Trophoblast cell (in vitro differentiated cells and primary cell): Measurements from ENCODE around the gene SIL1.

Experiments used
- DNase-seq, 2 donors: peaks; one replicate each; pipeline ENCODE4 v3.0.0-alpha.2; 2016
- H2AFZ ChIP-seq: 2 replicates; pipeline ENCODE4 v1.6.1; 2013; ENCODE audit warnings: low read length, moderate library complexity, mild to moderate bottlenecking; ENCODE audit not compliant: insufficient read depth, poor library complexity
- H2AK5ac ChIP-seq: 2 replicates; pipeline ENCODE4 v1.6.1; 2013; ENCODE audit warnings: mild to moderate bottlenecking, low read length
- H2BK120ac ChIP-seq: 2 replicates; pipeline ENCODE4 v1.6.1; 2013; ENCODE audit warnings: low read length, mild to moderate bottlenecking, moderate library complexity; ENCODE audit not compliant: insufficient read depth, poor library complexity
- H2BK12ac ChIP-seq: 2 replicates; pipeline ENCODE4 v1.6.1; 2013; ENCODE audit warnings: mild to moderate bottlenecking, low read length, moderate library complexity
- H2BK5ac ChIP-seq: 2 replicates; pipeline ENCODE4 v1.6.1; 2013; ENCODE audit warnings: low read length, low read depth, moderate library complexity, mild to moderate bottlenecking; ENCODE audit not compliant: poor library complexity
- H3K14ac ChIP-seq: 2 replicates; pipeline ENCODE4 v1.6.1; 2013; ENCODE audit warnings: mild to moderate bottlenecking, low read length
- H3K18ac ChIP-seq: 2 replicates; pipeline ENCODE4 v1.6.1; 2013; ENCODE audit warnings: mild to moderate bottlenecking, low read length
- H3K23ac ChIP-seq: 2 replicates; pipeline ENCODE4 v1.6.1; 2013; ENCODE audit warnings: low read length
- H3K27ac ChIP-seq: 2 replicates; pipeline ENCODE4 v1.5.1; 2013; ENCODE audit warnings: low read depth, mild to moderate bottlenecking, inconsistent platforms, low read length, moderate library complexity
- H3K27me3 ChIP-seq: 2 replicates; pipeline ENCODE4 v1.6.1; 2013; ENCODE audit warnings: inconsistent platforms, mild to moderate bottlenecking, low read length, moderate library complexity; ENCODE audit not compliant: insufficient read depth
- H3K36me3 ChIP-seq, 2 experiments: 1 replicate in 1 of 2; 2 replicates in 1 of 2; pipeline ENCODE4 v1.6.1; 2013; ENCODE audit warnings: low read length in 2 of 2, mild to moderate bottlenecking in 2 of 2, moderate library complexity in 1 of 2; ENCODE audit not compliant: insufficient read depth in 2 of 2, control insufficient read depth in 1 of 2
- H3K4ac ChIP-seq: 2 replicates; pipeline ENCODE4 v1.6.1; 2013; ENCODE audit warnings: low read depth, mild to moderate bottlenecking, low read length, moderate library complexity
- H3K4me1 ChIP-seq, 2 experiments: 1 replicate in 1 of 2; 2 replicates in 1 of 2; pipeline ENCODE4 v1.6.1; 2013; ENCODE audit warnings: low read length in 2 of 2, mild to moderate bottlenecking in 2 of 2, moderate library complexity in 1 of 2; ENCODE audit not compliant: insufficient read depth in 2 of 2, control insufficient read depth in 1 of 2
- H3K4me2 ChIP-seq: 2 replicates; pipeline ENCODE4 v1.6.1; 2013; ENCODE audit warnings: inconsistent platforms, mild to moderate bottlenecking, low read length, moderate library complexity
- H3K4me3 ChIP-seq: 2 replicates; pipeline ENCODE4 v1.5.1; 2013; ENCODE audit warnings: mild to moderate bottlenecking, low read depth, low read length, inconsistent platforms
- H3K79me1 ChIP-seq: one replicate; pipeline ENCODE4 v1.6.1; 2013; ENCODE audit warnings: low read length
- H3K79me2 ChIP-seq: 2 replicates; pipeline ENCODE4 v1.6.1; 2013; ENCODE audit warnings: low read length, mild to moderate bottlenecking; ENCODE audit not compliant: control insufficient read depth, insufficient read depth, poor library complexity
- H3K9ac ChIP-seq: 2 replicates; pipeline ENCODE4 v1.6.1; 2013; ENCODE audit warnings: mild to moderate bottlenecking, low read length
- H3K9me3 ChIP-seq: 2 replicates; pipeline ENCODE4 v1.6.1; 2013; ENCODE audit warnings: low read depth, mild to moderate bottlenecking, control low read depth, inconsistent platforms, low read length; ENCODE audit not compliant: insufficient read depth
- H4K12ac ChIP-seq: 2 replicates; pipeline ENCODE4 v1.6.1; 2013; ENCODE audit warnings: low read depth, mild to moderate bottlenecking, low read length, moderate library complexity
- H4K8ac ChIP-seq: 2 replicates; pipeline ENCODE4 v1.6.1; 2013; ENCODE audit warnings: low read depth, mild to moderate bottlenecking, low read length, moderate library complexity
- H4K91ac ChIP-seq: one replicate; pipeline ENCODE4 v1.6.1; 2013; ENCODE audit warnings: low read depth, mild to moderate bottlenecking, low read length, moderate library complexity
- WGBS: extraction: QIAGEN DNeasy Blood & Tissue Kit; methylation state at CpG from one replicate; pipeline ENCODE4 v1.1.7; 2013; ENCODE audit warnings: missing lambda C conversion rate; ENCODE audit not compliant: insufficient read length, insufficient coverage; ENCODE audit errors: extremely low coverage; 5-methylcytosine and 5-hydroxymethylcytosine counted together

Gene SIL1

GRCh38 chr5:138913773-138914172 lies 284.4 kb downstream of the SIL1 start:
- no peak overlapping the region for H4K91ac ChIP-seq
- H2BK12ac ChIP-seq: no peak overlapping the region
- no peaks in the 10 kb centered on the region for H3K79me2 ChIP-seq
- no peak overlapping the region for H3K9ac ChIP-seq
- H3K4me2 ChIP-seq: no peak overlapping the region
- no CpG with 5 or more reads among the region's 3 CpGs for WGBS
- no peaks in the 10 kb centered on the region for H3K4me1 ChIP-seq
- no peak overlapping the region for H4K12ac ChIP-seq
- no peak for DNase-seq
- no peak overlapping the region for H4K8ac ChIP-seq
- H2BK120ac ChIP-seq: no peak overlapping the region
- H3K9me3 ChIP-seq: no peaks in the 10 kb centered on the region
- H3K27me3 ChIP-seq: no peaks in the 10 kb centered on the region
- no peak overlapping the region for H3K4ac ChIP-seq
- H3K23ac ChIP-seq: no peak overlapping the region
- no peak overlapping the region for H2AFZ ChIP-seq
- H3K4me3 ChIP-seq: no peak overlapping the region
- H3K14ac ChIP-seq: no peak overlapping the region
- H3K18ac ChIP-seq: no peak overlapping the region
- no peak overlapping the region for H2BK5ac ChIP-seq
- peaks cover 11 to 13% of the 10 kb centered on the region in 2 experiments for H3K36me3 ChIP-seq
- no peak overlapping the region for H3K27ac ChIP-seq
- no peak overlapping the region for H2AK5ac ChIP-seq
- H3K79me1 ChIP-seq: no peaks in the 10 kb centered on the region

- H3K79me2 ChIP-seq: no peaks in the 10 kb centered on the region
- DNase-seq: no peak
- no peak overlapping the region for H3K27ac ChIP-seq
- no peak overlapping the region for H3K14ac ChIP-seq
- H3K27me3 ChIP-seq: no peaks in the 10 kb centered on the region
- no peak overlapping the region for H3K4me3 ChIP-seq
- H4K8ac ChIP-seq: no peak overlapping the region
- H3K4ac ChIP-seq: no peak overlapping the region
- H2AK5ac ChIP-seq: no peak overlapping the region
- no CpG with 5 or more reads among the region's 4 CpGs for WGBS
- H3K18ac ChIP-seq: no peak overlapping the region
- H3K4me2 ChIP-seq: no peak overlapping the region
- H4K12ac ChIP-seq: no peak overlapping the region
- H2AFZ ChIP-seq: no peak overlapping the region
- no peak overlapping the region for H3K9ac ChIP-seq
- H4K91ac ChIP-seq: no peak overlapping the region
- no peak overlapping the region for H3K23ac ChIP-seq
- no peak overlapping the region for H2BK12ac ChIP-seq
- no peak overlapping the region for H2BK5ac ChIP-seq
- H3K4me1 ChIP-seq: no peaks in the 10 kb centered on the region
- H3K79me1 ChIP-seq: no peaks in the 10 kb centered on the region
- H3K9me3 ChIP-seq: no peaks in the 10 kb centered on the region
- H2BK120ac ChIP-seq: no peak overlapping the region
- peaks cover 13 to 14% of the 10 kb centered on the region in 2 experiments for H3K36me3 ChIP-seq
These were observed 286.1 kb downstream of the SIL1 start for GRCh38 chr5:138912093-138912492.

GRCh38 chr5:138911441-138911840 lies 286.7 kb downstream of the SIL1 start:
- Histone ChIP-seq H3K4me3 (no peak overlapping the region), H3K9ac (no peak overlapping the region)

GRCh38 chr5:138910546-138911185 lies 287.5 kb downstream of the SIL1 start:
- no peak overlapping the region for H2BK120ac ChIP-seq
- no peak overlapping the region for H2AFZ ChIP-seq
- H2AK5ac ChIP-seq: no peak overlapping the region
- no peak overlapping the region for H3K4me2 ChIP-seq
- peaks cover 14 to 16% of the 10 kb centered on the region in 2 experiments for H3K36me3 ChIP-seq
- H3K23ac ChIP-seq: no peak overlapping the region
- no peaks in the 10 kb centered on the region for H3K79me1 ChIP-seq
- no peaks in the 10 kb centered on the region for H3K4me1 ChIP-seq
- no peak overlapping the region for H3K18ac ChIP-seq
- no peaks in the 10 kb centered on the region for H3K9me3 ChIP-seq
- no peak overlapping the region for H2BK12ac ChIP-seq
- no peak overlapping the region for H3K9ac ChIP-seq
- no peak overlapping the region for H2BK5ac ChIP-seq
- no peaks in the 10 kb centered on the region for H3K27me3 ChIP-seq
- no peak for DNase-seq
- WGBS: no CpG with 5 or more reads among the region's 7 CpGs
- no peaks in the 10 kb centered on the region for H3K79me2 ChIP-seq
- H4K12ac ChIP-seq: no peak overlapping the region
- H3K4me3 ChIP-seq: no peak overlapping the region
- no peak overlapping the region for H4K8ac ChIP-seq
- H3K27ac ChIP-seq: no peak overlapping the region
- no peak overlapping the region for H3K14ac ChIP-seq
- no peak overlapping the region for H4K91ac ChIP-seq
- no peak overlapping the region for H3K4ac ChIP-seq

More at GRCh38 chr5:138911441-138911840, 286.7 kb downstream of the SIL1 start:
- H3K4ac ChIP-seq: no peak overlapping the region
- no peak overlapping the region for H3K4me2 ChIP-seq
- no peaks in the 10 kb centered on the region for H3K79me2 ChIP-seq
- peaks cover 14 to 16% of the 10 kb centered on the region in 2 experiments for H3K36me3 ChIP-seq
- H2AFZ ChIP-seq: no peak overlapping the region
- no peak overlapping the region for H3K23ac ChIP-seq
- no peak overlapping the region for H4K12ac ChIP-seq
- H2AK5ac ChIP-seq: no peak overlapping the region
- H4K91ac ChIP-seq: no peak overlapping the region
- no peak overlapping the region for H2BK120ac ChIP-seq
- no peaks in the 10 kb centered on the region for H3K79me1 ChIP-seq
- no peaks in the 10 kb centered on the region for H3K4me1 ChIP-seq
- H2BK12ac ChIP-seq: no peak overlapping the region
- no peak overlapping the region for H3K14ac ChIP-seq
- no peaks in the 10 kb centered on the region for H3K9me3 ChIP-seq
- H3K27ac ChIP-seq: no peak overlapping the region
- H4K8ac ChIP-seq: no peak overlapping the region
- H2BK5ac ChIP-seq: no peak overlapping the region
- H3K18ac ChIP-seq: no peak overlapping the region
- DNase-seq: no peak
- H3K27me3 ChIP-seq: no peaks in the 10 kb centered on the region
